ENCODE data around the gene VPS4A. TPM values are rescaled to one million over a fixed set of nuclear protein-coding genes. Genes with fewer than 3 reads are reported as not detected.
A peak's percentile ranks its signal among the peaks of the same experiment; 100 is the strongest.

The VPS4A gene
- total RNA-seq, 2 experiments from 2014 or later = 31.4 to 33.7 TPM

- ChIA-PET POLR2A (no interaction called here), CTCF (no interaction called here)
- Mint-ChIP-seq H3K27me3 (ENCODE audit: low read depth) (no peaks in the 10 kb centered on the region), H3K4me1 (ENCODE audit: low read depth) (peaks cover 3% of the 10 kb centered on the region), H3K27ac (no peak overlapping the region), H3K36me3 (ENCODE audit: low read depth) (peaks cover 71% of the 10 kb centered on the region), H3K9me3 (ENCODE audit: insufficient read depth) (no peaks in the 10 kb centered on the region), H3K4me3 (no peak overlapping the region)
- no peak for ATAC-seq
- DNase-seq = no peak
Measured at GRCh38 chr16:69319826-69320739, 8.9 kb downstream of the VPS4A start.

- Mint-ChIP-seq H3K36me3 (ENCODE audit: low read depth) (peaks cover 73% of the 10 kb centered on the region), H3K4me3 (no peak overlapping the region), H3K4me1 (ENCODE audit: low read depth) (peaks cover 3% of the 10 kb centered on the region), H3K27ac (no peak overlapping the region), H3K27me3 (ENCODE audit: low read depth) (no peaks in the 10 kb centered on the region), H3K9me3 (ENCODE audit: insufficient read depth) (no peaks in the 10 kb centered on the region)
- ATAC-seq (no peak), DNase-seq (no peak)
- ChIA-PET CTCF (no interaction called here), POLR2A (no interaction called here)
Measured at GRCh38 chr16:69320740-69321073, 9.6 kb downstream of the VPS4A start.

- Mint-ChIP-seq H3K4me1 (ENCODE audit: low read depth) (peaks cover 7% of the 10 kb centered on the region), H3K27ac (no peak overlapping the region), H3K9me3 (ENCODE audit: insufficient read depth) (no peaks in the 10 kb centered on the region), H3K4me3 (no peak overlapping the region), H3K36me3 (ENCODE audit: low read depth) (peaks cover 73% of the 10 kb centered on the region), H3K27me3 (ENCODE audit: low read depth) (no peaks in the 10 kb centered on the region)
- ChIA-PET POLR2A (no interaction called here), CTCF (no interaction called here)
- ATAC-seq = no peak
- DNase-seq = no peak
Measured at GRCh38 chr16:69321080-69321479, 9.9 kb downstream of the VPS4A start.

GRCh38 chr16:69322343-69322742 lies 11.2 kb downstream of the VPS4A start:
- peaks cover 17% of the 10 kb centered on the region for H3K4me1 Mint-ChIP-seq (ENCODE audit: low read depth)
- no peak for DNase-seq
- H3K27me3 Mint-ChIP-seq (ENCODE audit: low read depth) = no peaks in the 10 kb centered on the region
- CTCF ChIA-PET = no interaction called here
- peaks cover 70% of the 10 kb centered on the region for H3K36me3 Mint-ChIP-seq (ENCODE audit: low read depth)
- no peak overlapping the region for H3K4me3 Mint-ChIP-seq
- no peak overlapping the region for H3K27ac Mint-ChIP-seq
- POLR2A ChIA-PET = no interaction called here
- H3K9me3 Mint-ChIP-seq (ENCODE audit: insufficient read depth) = no peaks in the 10 kb centered on the region
- no peak for ATAC-seq

- peaks cover 72% of the 10 kb centered on the region for H3K36me3 Mint-ChIP-seq (ENCODE audit: low read depth)
- peaks cover 22% of the 10 kb centered on the region for H3K4me1 Mint-ChIP-seq (ENCODE audit: low read depth)
- DNase-seq (no peak), ATAC-seq (no peak)
- H3K27me3 Mint-ChIP-seq (ENCODE audit: low read depth) = no peaks in the 10 kb centered on the region
- POLR2A ChIA-PET = interaction anchor here (1.3 kb wide), 1 partner anchor 14 kb away, joined by 3 read pairs; no protein-coding TSS in a partner anchor
- CTCF ChIA-PET = no interaction called here
- H3K27ac Mint-ChIP-seq = no peak overlapping the region
- H3K9me3 Mint-ChIP-seq (ENCODE audit: insufficient read depth) = no peaks in the 10 kb centered on the region
- H3K4me3 Mint-ChIP-seq = no peak overlapping the region
Measured at GRCh38 chr16:69323415-69323814, 12.3 kb downstream of the VPS4A start.

- CTCF ChIA-PET = no interaction called here
- no peak overlapping the region for H3K27ac Mint-ChIP-seq
- H3K4me3 Mint-ChIP-seq = no peak overlapping the region
- POLR2A ChIA-PET = interaction anchor here (1.3 kb wide), 1 partner anchor 14 kb away, joined by 3 read pairs; no protein-coding TSS in a partner anchor
- DNase-seq (no peak), ATAC-seq (no peak)
- H3K27me3 Mint-ChIP-seq (ENCODE audit: low read depth) = no peaks in the 10 kb centered on the region
- H3K9me3 Mint-ChIP-seq (ENCODE audit: insufficient read depth) = no peaks in the 10 kb centered on the region
- peaks cover 73% of the 10 kb centered on the region for H3K36me3 Mint-ChIP-seq (ENCODE audit: low read depth)
- peaks cover 29% of the 10 kb centered on the region for H3K4me1 Mint-ChIP-seq (ENCODE audit: low read depth)
Measured at GRCh38 chr16:69324013-69324531, 12.9 kb downstream of the VPS4A start.

GRCh38 chr16:69324585-69325253 lies 13.6 kb downstream of the VPS4A start:
- ATAC-seq = no peak
- no peak for DNase-seq
- Mint-ChIP-seq H3K27ac (no peak overlapping the region), H3K9me3 (ENCODE audit: insufficient read depth) (no peaks in the 10 kb centered on the region), H3K36me3 (ENCODE audit: low read depth) (peaks cover 73% of the 10 kb centered on the region), H3K4me1 (ENCODE audit: low read depth) (peaks cover 34% of the 10 kb centered on the region), H3K27me3 (ENCODE audit: low read depth) (no peaks in the 10 kb centered on the region), H3K4me3 (no peak overlapping the region)
- POLR2A ChIA-PET = interaction anchor here (1.3 kb wide), 1 partner anchor 13 kb away, joined by 3 read pairs; no protein-coding TSS in a partner anchor
- CTCF ChIA-PET = no interaction called here

- Mint-ChIP-seq H3K4me3 (no peak overlapping the region), H3K27me3 (ENCODE audit: low read depth) (no peaks in the 10 kb centered on the region), H3K27ac (peak overlapping the region; percentile 43), H3K36me3 (ENCODE audit: low read depth) (peaks cover 68% of the 10 kb centered on the region), H3K4me1 (ENCODE audit: low read depth) (peaks cover 35% of the 10 kb centered on the region), H3K9me3 (ENCODE audit: insufficient read depth) (no peaks in the 10 kb centered on the region)
- CTCF ChIA-PET = interaction anchor here (0.9 to 1.8 kb wide), 2 partner anchors 10 to 14 kb away, joined by 3 to 6 read pairs; no protein-coding TSS in a partner anchor
- ATAC-seq (no peak), DNase-seq (no peak)
- POLR2A ChIA-PET = interaction anchor here (0.5 to 1.2 kb wide), 2 partner anchors 11 to 13 kb away, joined by 3 to 5 read pairs; partner anchors contain the start of genes COG8 and NIP7
Measured at GRCh38 chr16:69325784-69326171, 14.6 kb downstream of the VPS4A start.

- Mint-ChIP-seq H3K27ac (peak overlapping the region; percentile 43), H3K4me1 (ENCODE audit: low read depth) (peaks cover 37% of the 10 kb centered on the region), H3K27me3 (ENCODE audit: low read depth) (no peaks in the 10 kb centered on the region), H3K9me3 (ENCODE audit: insufficient read depth) (no peaks in the 10 kb centered on the region), H3K4me3 (peak overlapping the region; percentile 15), H3K36me3 (ENCODE audit: low read depth) (peaks cover 65% of the 10 kb centered on the region)
- POLR2A ChIA-PET = interaction anchor here (0.5 to 1.2 kb wide), 3 partner anchors 12 to 14 kb away, joined by 3 to 5 read pairs (median 4); partner anchors contain the start of genes COG8 and NIP7
- no peak for ATAC-seq
- DNase-seq = no peak
- CTCF ChIA-PET = interaction anchor here (0.6 to 3.3 kb wide), 5 partner anchors 8 to 177 kb away, joined by 3 to 11 read pairs (median 5); no protein-coding TSS in a partner anchor
Measured at GRCh38 chr16:69326172-69326873, 15.2 kb downstream of the VPS4A start.

GRCh38 chr16:69327585-69328310 lies 16.6 kb downstream of the VPS4A start:
- peaks cover 38% of the 10 kb centered on the region for H3K4me1 Mint-ChIP-seq (ENCODE audit: low read depth)
- ChIA-PET POLR2A (interaction anchor here (0.6 to 1.8 kb wide), 2 partner anchors 12 to 301 kb away, joined by 4 to 6 read pairs; partner anchors contain the start of gene NIP7), CTCF (interaction anchor here (1.3 to 3.3 kb wide), 4 partner anchors 8 to 178 kb away, joined by 3 to 11 read pairs (median 6); no protein-coding TSS in a partner anchor)
- no peak for ATAC-seq
- H3K27ac Mint-ChIP-seq = no peak overlapping the region
- no peak for DNase-seq
- peak overlapping the region; percentile 82 for H3K4me3 Mint-ChIP-seq
- peaks cover 64% of the 10 kb centered on the region for H3K36me3 Mint-ChIP-seq (ENCODE audit: low read depth)
- H3K9me3 Mint-ChIP-seq (ENCODE audit: insufficient read depth) = no peaks in the 10 kb centered on the region
- no peaks in the 10 kb centered on the region for H3K27me3 Mint-ChIP-seq (ENCODE audit: low read depth)
